Measurements from ENCODE around the gene ZNF423.

Gene ZNF423

GRCh38 chr16:49491771-49492761 is 363.8 kb downstream of the ZNF423 start:
- no peak for DNase-seq (ENCODE audit: low spot score)

GRCh38 chr16:49491106-49491670 is 364.7 kb downstream of the ZNF423 start:
- no peak for DNase-seq (ENCODE audit: low spot score)

- DNase-seq (ENCODE audit: low spot score), result no peak
Observed at GRCh38 chr16:49490321-49490705, 365.6 kb downstream of the ZNF423 start.

GRCh38 chr16:49489686-49490320 is 366.1 kb downstream of the ZNF423 start:
- no peak for DNase-seq (ENCODE audit: low spot score)

- DNase-seq (ENCODE audit: low spot score), result no peak
Observed at GRCh38 chr16:49488740-49489525, 367.0 kb downstream of the ZNF423 start.

- no peak for DNase-seq (ENCODE audit: low spot score)
Observed at GRCh38 chr16:49488336-49488735, 367.6 kb downstream of the ZNF423 start.

- DNase-seq (ENCODE audit: low spot score), result no peak
Observed at GRCh38 chr16:49487746-49488145, 368.2 kb downstream of the ZNF423 start.

- no peak for DNase-seq (ENCODE audit: low spot score)
Observed at GRCh38 chr16:49486400-49486799, 369.5 kb downstream of the ZNF423 start.

- DNase-seq (ENCODE audit: low spot score), result no peak
Observed at GRCh38 chr16:49485663-49486062, 370.2 kb downstream of the ZNF423 start.

- DNase-seq (ENCODE audit: low spot score), result no peak
Observed at GRCh38 chr16:49484936-49485335, 371.0 kb downstream of the ZNF423 start.

- no peak for DNase-seq (ENCODE audit: low spot score)
Observed at GRCh38 chr16:49484451-49484849, 371.5 kb downstream of the ZNF423 start.

GRCh38 chr16:49483651-49484450 is 372.1 kb downstream of the ZNF423 start:
- DNase-seq (ENCODE audit: low spot score), result no peak

- DNase-seq (ENCODE audit: low spot score), result no peak
Observed at GRCh38 chr16:49483251-49483650, 372.7 kb downstream of the ZNF423 start.

- no peak for DNase-seq (ENCODE audit: low spot score)
Observed at GRCh38 chr16:49482690-49483089, 373.2 kb downstream of the ZNF423 start.

GRCh38 chr16:49478616-49479015 is 377.3 kb downstream of the ZNF423 start:
- DNase-seq (ENCODE audit: low spot score), result no peak

- no peak for DNase-seq (ENCODE audit: low spot score)
Observed at GRCh38 chr16:49478107-49478506, 377.8 kb downstream of the ZNF423 start.

- no peak for DNase-seq (ENCODE audit: low spot score)
Observed at GRCh38 chr16:49477250-49477895, 378.5 kb downstream of the ZNF423 start.

- no peak for DNase-seq (ENCODE audit: low spot score)
Observed at GRCh38 chr16:49474741-49475140, 381.2 kb downstream of the ZNF423 start.

- no peak for DNase-seq (ENCODE audit: low spot score)
Observed at GRCh38 chr16:49473773-49474172, 382.1 kb downstream of the ZNF423 start.

- no peak for DNase-seq (ENCODE audit: low spot score)
Observed at GRCh38 chr16:49473131-49473530, 382.8 kb downstream of the ZNF423 start.

- no peak for DNase-seq (ENCODE audit: low spot score)
Observed at GRCh38 chr16:49472598-49472997, 383.3 kb downstream of the ZNF423 start.

All from CD4-positive, alpha-beta T cell treated with Interleukin-15 for 4 hours (primary cell).